K562 (cell line): ENCODE results near the gene STEAP2. TPM values are rescaled to one million over a fixed set of nuclear protein-coding genes. Genes with fewer than 3 reads are reported as not detected.

Source experiments
- ATAC-seq: fragments of 200-7000 bp; cut with Tn5 transposase; 3 replicates; pipeline ENCODE4 v1.9.1; 2020; ENCODE audit warnings: moderate library complexity
- BruUV-seq: library from RNA; stranded (reverse); fragments of 400-500 nt; replicated peaks from 2 replicates; lab custom pipeline; 2021; lab: Mats Ljungman, UMichigan
- CTCF ChIA-PET: fragments of 300-600 bp; formaldehyde crosslinking; extraction: SDS; loops from one replicate; lab custom pipeline; 2021; ENCODE audit warnings: low intra/inter-chr PET ratio; lab: Yijun Ruan, JAX
- POLR2A ChIA-PET: fragments of 300-600, 350-650 bp; sonication (Branson Sonifier 250); formaldehyde crosslinking; extraction: SDS; loops from one replicate; lab custom pipeline; 2021; ENCODE audit warnings: antibody characterized with exemption, inconsistent platforms; lab: Yijun Ruan, JAX
- DNase-seq, 4 experiments: peaks; one replicate each; pipeline versions ENCODE4 v3.0.0 to v3.0.0-alpha.2; 2011 to 2018; ENCODE audit warnings: low spot score in 3 of 4, mixed read lengths in 3 of 4; ENCODE audit errors: extremely low read depth in 1 of 4
- FAIRE-seq: peaks from 2 replicates; lab custom pipeline; 2011; peaks lifted over from hg19 to GRCh38; lab: Jason Lieb, UNC
- H2AFZ ChIP-seq: 2 replicates; pipeline ENCODE4 v1.6.0; 2011; ENCODE audit warnings: low read depth, low read length, control low read depth, inconsistent platforms
- H3K27ac ChIP-seq: fragments of 200-600 bp; 3 replicates; pipeline ENCODE4 v1.8.0; 2011; ENCODE audit warnings: low read depth, mild to moderate bottlenecking, control low read depth, inconsistent platforms, low read length, moderate library complexity, mixed read lengths; ENCODE audit errors: extremely low read depth
- H3K27me3 ChIP-seq, 2 experiments: fragments of 300-600 bp in 1 of 2; 2 replicates in 1 of 2; 3 replicates in 1 of 2; pipeline versions ENCODE4 v1.6.0 to v1.8.0; 2011; ENCODE audit warnings: inconsistent platforms in 2 of 2, low read length in 2 of 2, mild to moderate bottlenecking in 1 of 2, mixed read lengths in 1 of 2, moderate library complexity in 1 of 2; ENCODE audit not compliant: control insufficient read depth in 2 of 2, insufficient read depth in 2 of 2
- H3K36me3 ChIP-seq: fragments of 300-600 bp; 3 replicates; pipeline ENCODE4 v1.8.0; 2011; ENCODE audit warnings: mild to moderate bottlenecking, low read length, inconsistent platforms; ENCODE audit not compliant: control insufficient read depth, insufficient read depth
- H3K4me1 ChIP-seq, 2 experiments: fragments of 200-600 bp in 1 of 2; replicated peaks in 1 of 2; 2 replicates in 1 of 2; 3 replicates in 1 of 2; pipeline versions ENCODE4 v1.5.1 to v1.8.0; 2011; ENCODE audit warnings: inconsistent platforms in 2 of 2, low read length in 2 of 2, mild to moderate bottlenecking in 1 of 2, mixed read lengths in 1 of 2, moderate library complexity in 1 of 2; ENCODE audit not compliant: control insufficient read depth in 2 of 2, insufficient read depth in 2 of 2
- H3K4me2 ChIP-seq: 2 replicates; pipeline ENCODE4 v1.6.1; 2011; ENCODE audit warnings: low read length, control low read depth, inconsistent platforms, mixed read lengths; ENCODE audit not compliant: insufficient read depth
- H3K4me3 ChIP-seq: fragments of 200-600 bp; sonication (generic), shearing (Covaris generic); 2 replicates; pipeline ENCODE4 v1.5.1; 2016; ENCODE audit warnings: control low read depth, inconsistent platforms
- H3K79me2 ChIP-seq: fragments of 200-600 bp; 3 replicates; pipeline ENCODE4 v1.8.0; 2011; ENCODE audit warnings: low read length, inconsistent platforms; ENCODE audit not compliant: control insufficient read depth, insufficient read depth
- H3K9ac ChIP-seq, 2 experiments: 2 replicates each; pipeline versions ENCODE4 v1.6.0 to v1.6.1; 2011; ENCODE audit warnings: low read depth in 2 of 2, low read length in 2 of 2, control low read depth in 1 of 2, inconsistent platforms in 1 of 2, mild to moderate bottlenecking in 1 of 2, mixed read lengths in 1 of 2; ENCODE audit not compliant: insufficient read depth in 1 of 2
- H3K9me1 ChIP-seq: one replicate; pipeline ENCODE4 v1.6.0; 2011; ENCODE audit warnings: inconsistent platforms, mild to moderate bottlenecking, low read length, moderate library complexity; ENCODE audit not compliant: control insufficient read depth, insufficient read depth
- H3K9me3 ChIP-seq: replicated peaks from 2 replicates; pipeline ENCODE4 v1.5.1; 2011; ENCODE audit warnings: low read depth, low read length, inconsistent platforms; ENCODE audit not compliant: control insufficient read depth, insufficient read depth
- H4K20me1 ChIP-seq: replicated peaks from 2 replicates; pipeline ENCODE4 v1.6.1; 2011; ENCODE audit warnings: low read length, inconsistent platforms, mixed read lengths; ENCODE audit not compliant: control insufficient read depth, insufficient read depth
- JUN ChIP-seq, 2 experiments: sonication (generic) in 1 of 2; formaldehyde crosslinking in 1 of 2; IDR thresholded peaks; 2 replicates each; pipeline versions ENCODE4 v1.6.1 to v1.8.0; 2012 to 2022; ENCODE audit warnings: borderline replicate concordance in 2 of 2, mild to moderate bottlenecking in 2 of 2, improper control_type of control experiment in 1 of 2, low read depth in 1 of 2, low read length in 1 of 2, missing genetic modification reagents in 1 of 2
- KAT2B ChIP-seq: IDR thresholded peaks from one replicate; pipeline ENCODE4 v1.6.1; 2012; ENCODE audit warnings: low read depth, mild to moderate bottlenecking, control low read depth, inconsistent platforms, low read length, moderate library complexity
- NEUROD1 ChIP-seq: fragments of 150-350 bp; IDR thresholded peaks from 2 replicates; pipeline ENCODE4 v1.6.1; 2014; ENCODE audit warnings: borderline replicate concordance, low read length, low read depth; ENCODE audit not compliant: partially characterized antibody
- NRF1 ChIP-seq, 2 experiments: fragments of 450-650 bp; IDR thresholded peaks in 1 of 2; conservative IDR thresholded peaks in 1 of 2; 2 replicates each; pipeline ENCODE4 v1.6.1; 2014; ENCODE audit warnings: mild to moderate bottlenecking in 2 of 2
- ZNF175 ChIP-seq: fragments of 200-800 bp; sonication (Bioruptor generic); IDR thresholded peaks from 2 replicates; pipeline ENCODE4 v1.6.1; 2016; ENCODE audit warnings: low read depth, mild to moderate bottlenecking, missing genetic modification characterization, missing compliant biosample characterization
- ZNF431 ChIP-seq: sonication (generic); formaldehyde crosslinking; IDR thresholded peaks from 2 replicates; pipeline ENCODE4 v1.8.0; 2022; ENCODE audit warnings: mild to moderate bottlenecking, missing genetic modification reagents
- ZNF586 ChIP-seq: fragments of 450-650 bp; formaldehyde crosslinking; conservative IDR thresholded peaks from 2 replicates; pipeline ENCODE4 v1.4.0; 2020; ENCODE audit warnings: mild to moderate bottlenecking, moderate library complexity
- ZNF766 ChIP-seq: fragments of 200-800 bp; sonication (Bioruptor generic); conservative IDR thresholded peaks from 2 replicates; pipeline ENCODE4 v1.6.1; 2016; ENCODE audit warnings: missing genetic modification characterization, missing compliant biosample characterization
- in situ Hi-C: fragments of 300-500 bp; cut with MboI; formaldehyde crosslinking; loops from 4 replicates; pipeline ENCODE4 v1.15.0; 2018; ENCODE audit warnings: inconsistent platforms, mixed read lengths
- intact Hi-C: fragments of 100-400 bp; cut with micrococcal nuclease; formaldehyde crosslinking; loops from 2 replicates; pipeline ENCODE4 v1.14.2; 2022
- polyA plus RNA-seq, 8 experiments: library from polyadenylated mRNA; depleted of rRNA in 4 of 8; stranded (reverse) in 5 of 8; unstranded in 3 of 8; fragments of >200 nt; fragmentation: Nextera tagmentation in 2 of 8; fragmentation: Illumina TruSeq in 1 of 8; extraction: Ambion mirVana in 2 of 8; extraction: Trizol in 1 of 8; gene quantifications; 2 replicates each; pipeline versions ENCODE4 v1.2.1 to v1.2.3, GENCODE V29; 2011 to 2014; ENCODE audit warnings: inconsistent platforms in 1 of 8, missing spikeins in 1 of 8
- total RNA-seq, 7 experiments: library from RNA; depleted of rRNA in 6 of 7; stranded (reverse); fragments of >200 nt in 6 of 7; fragmentation: Illumina TruSeq in 2 of 7; extraction: Trizol in 2 of 7; gene quantifications; 2 replicates each; pipeline versions ENCODE4 v1.2.1 to v1.2.3, GENCODE V29; 2011 to 2021; ENCODE audit warnings: low replicate concordance in 1 of 7
- TF ChIP-seq, protein P1 (sequence below), 2 experiments: fragments of 450-650 bp in 1 of 2; sonication (generic) in 1 of 2; formaldehyde crosslinking; conservative IDR thresholded peaks; 2 replicates each; pipeline versions ENCODE4 v1.4.0 to v1.8.1; 2020 to 2022; ENCODE audit warnings: mild to moderate bottlenecking in 1 of 2, missing genetic modification reagents in 1 of 2

STEAP2 gene
- total and polyA plus RNA-seq, 9 of the 15 experiments (the other 6 are each of a cell fraction or from before 2014, with no cell fraction given), result 0.02 to 0.03 TPM; not detected in 7

DNA sequence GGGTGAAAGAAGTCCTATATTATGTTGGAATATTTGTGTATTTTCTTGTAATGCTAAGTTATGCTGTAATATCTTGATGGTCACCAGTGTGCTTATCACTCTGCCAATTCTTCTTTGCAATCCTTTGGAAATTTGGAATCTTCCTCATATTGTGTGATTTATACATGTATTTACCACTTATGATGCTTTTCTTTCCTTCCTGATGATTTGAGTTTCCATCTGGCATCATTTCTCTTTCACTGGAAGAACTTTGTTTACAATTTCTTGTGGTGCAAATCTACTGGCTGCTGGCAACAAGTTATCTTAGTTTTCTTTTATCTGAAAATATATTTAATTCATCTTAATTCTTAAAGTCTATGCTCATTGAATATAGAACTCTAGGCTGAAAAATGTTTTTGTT is 62.6 kb downstream of the STEAP2 start:
- Histone ChIP-seq H3K9me3 (no peaks in the 10 kb centered on the region), H3K4me3 (no peak overlapping the region), H3K36me3 (no peaks in the 10 kb centered on the region), H2AFZ (no peak overlapping the region), H3K27ac (no peak overlapping the region), H3K9ac (no peak overlapping the region), H3K79me2 (no peaks in the 10 kb centered on the region), H4K20me1 (no peaks in the 10 kb centered on the region), H3K4me2 (no peak overlapping the region), H3K4me1 (no peaks in the 10 kb centered on the region), H3K9me1 (no peaks in the 10 kb centered on the region), H3K27me3 (no peaks in the 10 kb centered on the region)
- DNase-seq (no peak), FAIRE-seq (no peak), ATAC-seq (no peak)
- in situ Hi-C loops, result no loop called here
- no peak for TF ChIP-seq ZNF586 (CRISPR knock-in tag)
- TF ChIP-seq ZNF431 (CRISPR knock-in tag), result no peak
- TF ChIP-seq ZNF766 (CRISPR knock-in tag), result no peak
- TF ChIP-seq ZNF175 (CRISPR knock-in tag), result no peak
- no peak for TF ChIP-seq NRF1 (conservative IDR thresholded peaks at IDR 0.05 in 1 of 2, IDR thresholded peaks at IDR 0.05 in 1 of 2)
- no peak for TF ChIP-seq JUN (IDR thresholded peaks at IDR 0.05; ENCODE audit: borderline replicate concordance, low read depth, low read length)
- TF ChIP-seq JUN (CRISPR knock-in tag; IDR thresholded peaks at IDR 0.05; ENCODE audit: borderline replicate concordance), result no peak
- TF ChIP-seq KAT2B, result no peak
- TF ChIP-seq, protein P1, sequence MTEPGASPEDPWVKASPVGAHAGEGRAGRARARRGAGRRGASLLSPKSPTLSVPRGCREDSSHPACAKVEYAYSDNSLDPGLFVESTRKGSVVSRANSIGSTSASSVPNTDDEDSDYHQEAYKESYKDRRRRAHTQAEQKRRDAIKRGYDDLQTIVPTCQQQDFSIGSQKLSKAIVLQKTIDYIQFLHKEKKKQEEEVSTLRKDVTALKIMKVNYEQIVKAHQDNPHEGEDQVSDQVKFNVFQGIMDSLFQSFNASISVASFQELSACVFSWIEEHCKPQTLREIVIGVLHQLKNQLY (CRISPR knock-in tag; conservative IDR thresholded peaks at IDR 0.05), result no peak
- TF ChIP-seq NEUROD1, result no peak
- intact Hi-C loops, result no loop called here
- BruUV-seq, result no TSS peak
- POLR2A ChIA-PET, result no interaction called here
- CTCF ChIA-PET, result no interaction called here
